HPDE6-E6E7 (cell line): ENCODE data around the gene LIN7A.

Experiments
- DNase-seq: peaks from one replicate; pipeline ENCODE4 v3.0.0; 2011; ENCODE audit warnings: missing footprints; ENCODE audit errors: extremely low spot score

LIN7A gene

GRCh38 chr12:80860206-80860605 is 77.5 kb downstream of the LIN7A start:
- no peak for DNase-seq

GRCh38 chr12:80858356-80858755 is 79.4 kb downstream of the LIN7A start:
- DNase-seq, result no peak

GRCh38 chr12:80857311-80857710 is 80.4 kb downstream of the LIN7A start:
- DNase-seq, result no peak

- no peak for DNase-seq
Observed at GRCh38 chr12:80849337-80849736, 88.4 kb downstream of the LIN7A start.

- DNase-seq, result no peak
Observed at GRCh38 chr12:80848858-80849257, 88.9 kb downstream of the LIN7A start.

DNA sequence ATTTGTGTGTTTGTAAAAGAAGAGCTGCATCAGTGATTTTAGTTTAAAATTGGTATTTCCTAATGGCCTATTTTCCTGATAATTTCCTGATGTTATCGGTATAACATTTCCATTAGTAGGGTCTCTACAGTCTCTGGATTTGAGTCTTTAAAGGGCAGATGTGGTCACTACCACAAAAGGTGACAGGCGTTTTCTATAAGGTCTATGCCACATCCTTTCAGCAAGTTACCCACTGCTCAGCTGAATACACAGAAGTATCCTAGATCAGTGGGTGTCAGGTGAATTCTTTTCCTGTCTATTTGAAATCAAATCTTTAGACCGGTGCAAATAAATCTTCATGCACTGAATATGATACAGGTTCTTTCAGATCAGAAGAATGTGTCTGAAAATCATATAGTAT is 90.2 kb downstream of the LIN7A start:
- no peak for DNase-seq

GRCh38 chr12:80846952-80847351 is 90.8 kb downstream of the LIN7A start:
- DNase-seq, result no peak

DNA sequence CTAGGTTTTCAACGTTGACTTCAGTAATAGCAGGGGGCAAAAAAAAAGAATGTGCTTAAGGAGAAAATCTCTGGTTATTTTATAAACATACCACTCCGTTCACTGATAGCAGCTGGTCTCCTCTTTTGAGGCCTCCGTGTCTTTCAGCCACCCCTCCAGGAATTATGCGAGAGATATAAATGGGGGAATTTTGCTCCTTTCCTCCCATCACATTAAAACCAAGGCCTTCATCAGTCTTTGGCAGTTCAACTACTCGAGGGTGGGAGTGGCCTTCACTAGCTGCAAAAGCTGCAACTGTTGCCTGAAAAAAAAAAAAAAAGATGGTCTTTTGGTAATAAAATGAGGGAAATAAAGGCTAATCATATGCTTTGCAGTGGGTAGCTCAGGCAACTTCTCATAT is 92.1 kb downstream of the LIN7A start:
- no peak for DNase-seq

DNA sequence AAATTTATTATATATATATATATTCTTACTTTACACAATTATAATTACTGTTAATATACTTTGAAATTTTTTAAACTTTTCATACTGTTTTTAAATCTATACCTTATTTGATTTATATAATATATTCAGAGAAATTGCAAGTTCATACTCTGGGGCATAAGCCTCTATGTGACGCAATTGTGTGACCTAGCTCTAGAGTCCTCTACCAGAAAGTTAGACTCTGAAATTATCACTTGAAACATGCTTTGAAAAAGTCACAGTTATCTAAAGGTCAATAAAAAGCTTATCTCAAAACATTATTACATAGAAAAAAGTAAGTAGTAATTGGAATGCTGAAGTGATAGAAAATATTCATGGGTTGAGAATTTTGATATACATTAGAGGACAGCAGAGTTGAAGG is 93.8 kb downstream of the LIN7A start:
- no peak for DNase-seq

- DNase-seq, result no peak
Observed at GRCh38 chr12:80838708-80839107, 99.0 kb downstream of the LIN7A start.

DNA sequence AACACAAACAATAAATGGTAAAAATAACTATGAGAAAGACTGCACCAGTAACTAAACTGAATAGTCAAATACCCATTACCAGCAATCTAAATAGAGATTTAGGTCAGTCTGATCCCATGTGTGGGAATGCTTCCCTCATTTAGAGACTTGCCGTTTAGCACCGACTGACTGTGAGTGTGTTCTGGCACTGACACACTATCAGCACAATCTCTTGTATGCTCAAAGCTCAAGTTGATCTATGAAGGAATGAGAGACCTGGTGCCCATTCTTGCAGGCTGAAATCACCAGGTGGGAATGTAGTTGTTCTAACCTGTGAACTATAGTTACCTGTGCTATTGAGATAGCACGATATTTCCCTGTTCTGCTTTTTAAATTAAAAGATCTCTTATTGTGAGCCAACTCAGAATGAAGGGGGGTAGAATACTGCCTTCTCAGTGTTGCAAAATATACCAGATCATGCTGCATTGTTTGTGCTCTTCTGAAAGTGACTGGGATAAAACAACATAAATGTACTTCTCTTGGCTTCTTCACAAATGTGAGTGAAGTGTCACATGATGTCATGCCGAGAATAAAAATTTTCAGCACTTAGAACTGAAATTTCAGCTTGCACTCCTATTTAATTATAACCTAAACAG is 99.6 kb downstream of the LIN7A start:
- DNase-seq, result no peak

GRCh38 chr12:80837342-80837978 is 100.3 kb downstream of the LIN7A start:
- DNase-seq, result peak; percentile 14

DNA sequence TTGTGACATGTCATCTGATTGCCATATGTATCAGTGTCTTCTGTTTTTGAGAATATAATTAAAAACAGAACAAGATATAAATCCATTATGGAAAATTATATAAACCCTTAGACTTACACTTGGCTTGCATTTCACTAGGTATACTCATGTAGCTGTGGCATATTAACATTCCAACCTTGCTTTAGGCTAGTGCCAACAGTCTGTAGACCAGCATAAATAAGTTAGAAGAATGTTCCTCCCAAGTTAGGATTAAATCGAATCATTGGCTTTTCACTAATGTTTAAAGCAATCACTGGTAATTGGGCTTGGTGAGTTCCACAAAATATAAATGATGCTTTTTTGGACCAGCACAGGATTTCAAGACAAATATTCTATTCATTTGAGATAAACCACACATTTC is 103.0 kb downstream of the LIN7A start:
- no peak for DNase-seq

DNA sequence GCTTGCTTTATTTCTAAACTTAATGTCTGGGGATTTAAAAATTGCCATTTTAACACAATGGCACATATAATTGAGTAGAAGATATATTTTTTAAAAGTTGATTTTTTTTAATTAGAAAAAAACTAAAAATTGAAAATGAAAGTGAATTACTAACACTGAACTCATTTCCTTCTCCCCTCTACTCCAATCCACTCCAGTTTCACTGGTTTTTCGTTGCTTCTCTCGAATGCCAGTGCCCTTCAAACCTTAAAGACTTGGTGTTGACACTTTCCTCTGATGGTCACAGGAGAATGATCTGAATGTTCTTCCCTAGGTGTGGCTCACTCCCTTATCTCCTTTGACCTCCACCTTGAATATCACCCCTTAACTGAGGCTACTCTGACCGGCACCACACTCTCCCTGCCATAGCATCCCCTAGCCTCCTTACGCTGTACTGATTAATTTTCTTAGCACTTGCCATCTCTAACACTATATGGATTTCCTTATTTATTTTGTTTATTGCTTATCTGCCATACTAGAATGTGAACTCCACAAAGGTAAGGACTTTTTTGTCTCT is 107.1 kb downstream of the LIN7A start:
- no peak for DNase-seq

DNA sequence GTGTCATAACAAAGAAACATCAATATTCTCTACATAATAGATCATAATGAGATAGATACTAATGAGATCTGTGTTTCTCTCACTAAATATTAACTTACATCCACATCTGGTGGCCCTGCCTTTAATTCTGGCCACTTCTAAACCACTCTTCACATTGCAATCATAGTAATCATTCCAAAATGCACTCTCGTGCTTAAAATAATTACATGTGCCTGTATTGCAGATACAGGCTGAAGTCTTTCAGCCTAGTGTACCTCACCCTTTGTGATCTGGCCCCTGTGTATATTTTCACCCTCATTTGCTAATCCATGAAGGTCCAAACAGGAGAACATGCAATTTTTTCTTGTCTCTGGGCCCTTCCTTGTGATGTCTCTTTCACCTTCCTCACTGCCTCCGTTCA is 108.0 kb downstream of the LIN7A start:
- no peak for DNase-seq

- no peak for DNase-seq
Observed at GRCh38 chr12:80825506-80825905, 112.2 kb downstream of the LIN7A start.

- DNase-seq, result no peak
Observed at GRCh38 chr12:80823393-80823792, 114.3 kb downstream of the LIN7A start.

DNA sequence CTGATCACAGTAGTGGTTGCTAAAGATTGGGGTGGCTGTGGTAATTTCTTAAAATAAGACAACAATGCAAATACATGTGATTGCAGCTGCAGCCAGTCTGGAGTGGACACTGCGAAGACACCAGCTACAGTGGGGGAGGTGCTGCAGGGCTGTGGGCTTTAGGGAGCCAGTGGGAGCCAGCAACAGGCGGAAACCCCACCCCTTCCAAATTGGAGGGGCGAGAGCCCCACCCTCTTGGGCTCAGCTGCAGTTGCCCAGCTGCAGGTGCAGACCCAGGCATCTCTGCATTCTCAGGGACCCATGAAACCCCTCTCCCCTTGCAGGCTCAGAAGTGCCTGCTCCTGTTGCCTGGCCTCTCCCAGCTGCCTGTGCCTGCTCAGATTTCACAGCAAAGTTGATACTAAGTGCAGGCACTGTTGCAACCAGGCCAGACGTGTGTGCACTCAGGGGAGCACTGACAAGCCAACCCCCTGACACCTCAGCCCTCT is 116.2 kb downstream of the LIN7A start:
- DNase-seq, result no peak

GRCh38 chr12:80818878-80819277 is 118.9 kb downstream of the LIN7A start:
- DNase-seq, result no peak

GRCh38 chr12:80815351-80815750 is 122.4 kb downstream of the LIN7A start:
- no peak for DNase-seq

DNA sequence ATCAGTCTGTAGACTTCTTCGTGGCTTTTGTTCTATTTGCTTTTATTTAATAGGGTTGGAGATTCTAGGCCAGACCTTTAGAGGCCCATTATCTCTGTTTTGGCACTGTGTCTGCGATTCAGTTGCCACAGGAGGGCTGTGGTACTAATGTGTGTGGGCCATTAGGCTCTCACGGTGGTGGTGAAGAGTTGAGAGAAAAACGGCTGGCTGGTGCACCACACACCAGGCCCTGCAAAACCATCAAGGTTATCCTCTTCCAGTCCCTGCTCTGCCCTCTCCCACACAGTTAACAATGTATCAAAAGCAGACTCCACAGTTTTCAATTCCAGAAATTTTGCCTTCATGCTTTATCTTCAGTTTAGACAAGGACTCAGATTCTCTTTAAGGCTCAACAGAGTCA is 123.3 kb downstream of the LIN7A start:
- no peak for DNase-seq

DNA sequence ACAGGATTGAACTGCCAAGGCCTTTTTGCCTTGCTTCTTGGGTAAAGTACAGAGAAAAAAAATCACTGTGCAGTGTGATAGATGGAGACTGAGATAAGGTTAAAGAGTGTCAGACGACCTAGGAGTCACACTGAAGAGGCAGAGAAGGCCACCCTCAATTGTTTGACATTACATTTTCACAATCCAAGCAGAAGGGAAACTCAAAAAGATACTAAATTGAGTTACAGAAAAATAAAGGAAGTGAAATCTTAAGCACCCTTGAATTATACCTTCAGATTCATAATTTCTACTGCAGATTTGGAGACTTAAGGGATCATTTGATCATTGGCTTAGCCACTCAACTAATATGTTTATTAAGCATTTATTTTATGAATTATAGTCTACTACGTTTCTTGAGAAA is 123.9 kb downstream of the LIN7A start:
- DNase-seq, result no peak

DNA sequence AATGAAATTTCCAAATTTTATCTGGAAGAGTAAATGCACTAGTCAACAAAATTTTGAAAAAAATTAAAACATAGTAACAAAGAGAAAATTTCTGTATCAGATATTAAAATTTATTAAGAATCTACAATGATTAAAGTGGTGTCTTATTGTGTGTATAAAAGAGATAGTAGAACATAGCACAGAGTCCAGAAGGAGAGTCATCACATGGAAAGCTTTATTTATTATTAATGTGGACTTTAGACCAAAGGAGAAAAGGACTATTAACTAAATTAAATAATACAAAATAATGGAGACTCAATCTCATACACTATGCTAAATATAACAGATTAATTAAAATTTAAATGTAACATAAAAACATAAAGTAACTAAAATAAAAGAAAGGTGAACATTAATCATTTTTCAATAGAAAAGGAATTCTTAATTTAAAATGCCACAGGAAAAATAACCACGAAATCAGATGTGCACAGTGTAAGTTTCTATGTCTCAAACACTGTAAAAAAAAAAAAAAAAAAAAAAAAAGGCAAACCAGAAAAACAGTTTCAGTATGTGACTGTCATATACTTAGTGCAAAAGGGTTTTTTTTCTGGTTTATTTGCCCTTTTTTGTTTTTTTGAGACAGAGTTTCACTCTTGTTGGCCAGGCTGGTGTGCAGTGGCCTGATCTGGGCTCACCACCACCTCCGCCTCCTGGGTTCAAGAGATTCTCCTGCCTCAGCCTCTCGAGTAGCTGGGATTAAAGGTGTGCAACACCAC is 125.6 kb downstream of the LIN7A start:
- DNase-seq, result no peak
